ENCODE measurements around the gene ADAM12.

ADAM12 gene, protein sequence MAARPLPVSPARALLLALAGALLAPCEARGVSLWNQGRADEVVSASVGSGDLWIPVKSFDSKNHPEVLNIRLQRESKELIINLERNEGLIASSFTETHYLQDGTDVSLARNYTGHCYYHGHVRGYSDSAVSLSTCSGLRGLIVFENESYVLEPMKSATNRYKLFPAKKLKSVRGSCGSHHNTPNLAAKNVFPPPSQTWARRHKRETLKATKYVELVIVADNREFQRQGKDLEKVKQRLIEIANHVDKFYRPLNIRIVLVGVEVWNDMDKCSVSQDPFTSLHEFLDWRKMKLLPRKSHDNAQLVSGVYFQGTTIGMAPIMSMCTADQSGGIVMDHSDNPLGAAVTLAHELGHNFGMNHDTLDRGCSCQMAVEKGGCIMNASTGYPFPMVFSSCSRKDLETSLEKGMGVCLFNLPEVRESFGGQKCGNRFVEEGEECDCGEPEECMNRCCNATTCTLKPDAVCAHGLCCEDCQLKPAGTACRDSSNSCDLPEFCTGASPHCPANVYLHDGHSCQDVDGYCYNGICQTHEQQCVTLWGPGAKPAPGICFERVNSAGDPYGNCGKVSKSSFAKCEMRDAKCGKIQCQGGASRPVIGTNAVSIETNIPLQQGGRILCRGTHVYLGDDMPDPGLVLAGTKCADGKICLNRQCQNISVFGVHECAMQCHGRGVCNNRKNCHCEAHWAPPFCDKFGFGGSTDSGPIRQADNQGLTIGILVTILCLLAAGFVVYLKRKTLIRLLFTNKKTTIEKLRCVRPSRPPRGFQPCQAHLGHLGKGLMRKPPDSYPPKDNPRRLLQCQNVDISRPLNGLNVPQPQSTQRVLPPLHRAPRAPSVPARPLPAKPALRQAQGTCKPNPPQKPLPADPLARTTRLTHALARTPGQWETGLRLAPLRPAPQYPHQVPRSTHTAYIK

DNA sequence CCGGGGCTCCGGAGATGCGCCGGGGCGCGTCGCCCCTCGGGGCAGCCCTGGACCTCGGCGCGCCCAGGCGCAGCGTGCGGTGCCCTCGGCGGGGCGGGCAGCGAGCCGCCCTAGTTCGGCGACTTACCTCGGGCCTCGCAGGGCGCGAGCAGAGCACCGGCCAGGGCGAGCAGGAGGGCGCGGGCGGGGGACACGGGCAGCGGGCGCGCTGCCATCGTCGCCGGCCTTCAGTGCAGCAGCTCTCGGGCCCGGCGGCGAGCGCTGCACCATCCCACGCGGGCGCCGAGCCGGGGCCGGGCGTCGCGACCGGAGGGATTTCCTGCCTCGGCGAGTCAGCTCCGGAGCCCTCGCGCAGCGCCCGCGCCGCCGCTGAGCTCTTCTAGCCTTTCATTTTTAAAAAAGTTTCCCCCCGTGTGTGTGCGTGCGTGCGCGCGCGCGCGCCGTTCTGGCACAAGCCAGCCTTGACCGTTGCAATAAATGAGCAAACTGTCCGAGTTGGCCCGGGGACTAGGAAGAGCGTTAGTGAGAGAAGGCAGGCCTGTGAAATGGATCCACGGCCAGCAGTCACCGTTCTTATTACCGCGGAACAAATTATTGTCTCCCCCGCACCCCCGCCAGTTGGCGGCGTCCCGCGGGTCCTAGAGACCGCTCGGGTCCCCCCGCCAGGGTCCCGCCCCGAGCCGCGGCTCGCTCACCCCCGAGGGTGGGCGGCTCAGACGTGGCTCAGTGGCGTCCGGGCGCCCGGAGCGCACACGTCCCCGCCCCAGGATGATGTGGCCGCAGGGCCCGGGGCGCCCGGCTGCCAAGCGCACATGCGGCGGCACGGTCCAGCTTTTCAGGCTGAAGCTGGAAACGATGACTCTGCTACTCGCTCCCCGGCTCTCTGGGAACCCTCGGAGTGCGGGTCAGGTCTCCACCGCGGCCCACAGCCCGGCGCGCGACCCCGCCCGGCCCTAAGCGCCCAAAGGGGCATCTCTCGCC lies at the start of gene ADAM12:
TSS of gene ADAM12 (minus strand) at position 547 of the 981 bp plus-strand sequence. CDS start at position 215, 332 bp downstream.
- no peak for FAIRE-seq

DNA sequence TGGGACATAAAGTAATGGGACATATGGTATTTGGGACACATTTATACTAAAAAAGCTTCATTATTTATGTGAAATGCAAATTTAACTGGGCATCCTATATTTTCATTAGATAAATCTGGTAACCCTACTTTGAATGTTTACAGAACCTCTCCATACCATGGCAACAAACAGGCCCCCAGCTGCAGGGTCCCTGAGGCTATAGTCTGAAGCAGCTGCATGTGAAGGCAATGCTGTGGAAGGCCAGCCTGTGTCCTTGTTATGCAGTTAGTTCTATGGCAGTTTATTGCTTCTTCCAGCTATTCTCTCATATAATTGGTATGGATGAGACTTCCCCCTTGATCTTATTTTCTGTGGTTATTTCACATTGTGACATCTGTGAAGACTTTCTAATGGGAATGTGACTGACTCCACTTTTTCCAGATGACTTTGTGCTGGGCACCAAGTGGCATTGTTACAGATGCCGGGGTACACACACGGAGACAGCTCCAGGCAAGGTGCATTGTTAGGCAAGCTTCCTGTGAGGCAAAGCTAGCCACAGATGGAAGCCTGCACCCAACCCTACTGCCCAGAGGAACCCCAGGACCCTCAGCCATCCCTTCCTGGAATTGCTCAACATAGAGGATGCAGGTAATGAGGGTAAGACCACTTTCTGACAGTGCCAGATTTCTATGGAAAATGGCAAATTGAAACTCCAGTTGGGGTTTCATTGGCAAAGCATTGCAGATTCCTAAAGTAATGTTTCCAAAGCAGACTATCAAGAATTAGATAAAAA lies 49.5 kb upstream of the ADAM12 start:
- FAIRE-seq = no peak

DNA sequence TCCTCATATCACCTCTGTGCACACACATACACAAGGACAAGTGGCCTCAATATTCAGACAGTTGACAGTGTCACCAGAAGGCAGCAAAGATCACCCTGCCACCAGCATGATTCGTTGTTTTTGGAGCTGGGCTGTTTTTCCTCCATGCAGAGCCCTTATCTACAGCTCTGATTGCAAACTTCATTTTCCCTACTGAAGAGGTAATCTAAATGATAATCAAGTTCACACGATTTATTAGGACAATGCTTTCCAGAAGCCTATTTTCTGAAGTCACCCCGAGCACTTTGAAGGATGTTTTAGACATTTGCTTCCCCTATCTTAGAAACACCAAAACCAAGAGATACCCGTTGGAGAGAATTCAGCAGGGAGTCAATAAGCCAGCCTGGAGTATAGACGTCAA lies 46.0 kb upstream of the ADAM12 start:
- no peak for FAIRE-seq

DNA sequence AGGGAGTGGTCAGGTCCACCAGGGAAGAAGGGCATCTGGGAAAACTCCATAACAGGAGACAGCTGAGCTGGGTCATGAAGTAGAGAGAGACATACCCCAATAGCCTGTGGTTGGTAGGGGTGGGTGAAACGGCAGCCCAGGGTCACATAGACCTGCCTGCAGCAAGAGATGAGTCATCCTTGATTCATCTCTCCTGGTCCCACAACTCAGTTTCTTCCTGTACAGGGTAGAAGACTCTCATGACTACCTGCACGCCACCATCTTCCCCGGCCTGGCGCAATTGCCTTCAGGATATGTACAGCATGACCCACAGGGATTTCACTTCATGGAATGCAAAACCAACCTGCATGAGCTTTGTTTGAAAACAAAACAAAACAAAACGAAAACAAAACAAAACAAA lies 45.1 kb upstream of the ADAM12 start:
- FAIRE-seq = no peak

DNA sequence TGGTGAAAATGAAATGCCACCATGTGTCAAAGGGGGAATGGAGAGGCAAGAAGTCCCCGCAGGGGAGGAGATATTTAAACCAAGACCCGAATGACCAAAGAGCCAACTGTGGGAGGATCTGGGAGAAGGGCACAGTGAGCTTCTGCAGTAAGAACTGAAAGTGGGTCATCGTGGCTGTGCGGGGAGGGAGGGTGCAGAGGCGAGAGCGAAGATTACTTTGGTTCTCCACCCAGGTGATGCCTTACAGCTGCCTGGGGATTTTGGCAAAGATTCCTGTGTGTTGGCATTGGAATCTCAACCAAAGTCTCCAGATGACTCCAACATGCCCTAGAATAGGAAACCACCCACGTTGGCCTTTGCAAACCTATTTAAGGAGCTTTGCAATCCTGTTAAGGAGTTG lies 44.2 kb upstream of the ADAM12 start:
- no peak for FAIRE-seq

DNA sequence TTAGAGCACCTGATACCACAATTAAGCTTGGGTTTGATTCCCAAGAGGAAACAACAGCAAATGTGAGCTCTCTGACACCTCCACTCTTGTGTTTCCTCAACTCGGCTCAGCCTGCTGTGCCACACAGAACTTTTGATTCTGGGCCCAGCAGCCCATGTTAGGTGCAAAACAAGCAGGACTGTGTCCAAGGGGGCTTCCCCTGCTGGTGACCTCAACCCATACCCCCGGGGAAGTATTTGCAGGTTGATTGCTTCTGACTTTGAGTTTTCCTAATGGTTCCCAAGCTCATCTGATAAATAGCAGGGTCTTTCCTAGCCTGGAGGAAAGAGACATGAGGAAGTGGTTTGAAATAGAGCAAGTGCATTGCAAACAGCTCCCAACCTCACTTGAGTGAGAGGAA lies 43.5 kb upstream of the ADAM12 start:
- FAIRE-seq = no peak

DNA sequence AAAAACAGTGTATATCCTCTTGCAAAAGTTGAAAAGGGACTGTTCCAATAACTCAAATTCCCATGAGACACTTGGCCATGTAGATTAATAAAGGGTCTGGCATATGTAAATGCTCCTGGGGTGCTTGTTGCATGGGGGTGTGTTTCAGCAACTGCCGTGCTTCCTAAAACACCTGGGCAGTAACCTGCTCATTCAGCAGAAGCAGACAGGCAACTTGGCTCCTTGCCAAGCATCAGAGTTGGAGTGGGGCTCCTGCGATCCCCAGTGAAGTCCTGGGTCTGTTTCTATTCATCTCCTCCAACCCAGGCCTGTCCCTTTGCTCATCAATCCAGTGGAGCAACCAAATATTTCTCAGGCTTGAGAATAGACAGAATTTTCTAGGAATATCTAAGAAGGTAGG lies 42.2 kb upstream of the ADAM12 start:
- FAIRE-seq = no peak

DNA sequence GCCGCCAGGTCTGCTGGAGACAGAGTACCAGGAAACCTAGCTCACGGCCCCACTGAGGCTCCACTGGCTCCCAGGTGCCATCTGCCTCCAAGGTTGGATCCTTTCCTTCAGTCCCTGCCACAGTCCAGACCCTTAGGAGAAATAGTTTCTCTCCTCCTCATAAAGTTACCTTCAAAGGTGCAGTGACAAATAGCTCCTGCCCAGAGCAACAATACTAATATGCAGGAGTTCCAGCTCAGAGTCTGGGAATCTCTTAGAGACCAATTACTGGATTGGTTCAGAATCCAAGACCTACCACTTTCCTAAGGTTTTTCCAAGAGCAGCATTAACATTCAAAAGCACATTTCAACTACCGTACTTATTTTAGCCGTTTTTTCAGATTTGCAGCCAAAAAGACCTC lies 41.0 kb upstream of the ADAM12 start:
- FAIRE-seq = no peak

DNA sequence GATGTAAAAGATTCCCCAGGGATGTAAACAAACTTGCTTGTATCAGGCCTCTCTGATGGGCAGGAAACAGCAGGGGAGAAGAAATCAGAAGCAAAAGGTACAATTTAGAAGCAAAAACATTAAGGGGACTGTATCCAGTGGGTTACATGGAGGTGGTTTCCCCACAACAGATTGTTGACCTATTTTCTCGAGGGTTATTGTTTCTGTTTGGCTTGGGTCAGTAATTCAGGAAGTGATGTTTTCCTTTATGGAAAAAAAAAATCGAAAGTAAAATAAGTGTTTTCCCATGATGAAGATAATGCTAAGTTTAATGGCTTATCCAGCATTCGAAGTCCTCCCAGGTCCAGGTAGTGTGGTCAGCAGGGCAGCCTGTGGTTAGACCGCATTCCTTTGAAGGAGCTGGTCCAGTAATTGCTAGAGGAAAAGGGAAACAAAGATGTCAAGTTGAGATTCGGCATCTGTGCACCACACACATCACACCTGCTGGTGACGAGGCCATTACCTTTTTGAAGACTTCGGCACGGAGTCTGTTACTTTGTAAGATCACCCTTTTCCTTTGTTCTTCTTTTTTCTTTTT lies 37.3 kb upstream of the ADAM12 start:
- FAIRE-seq = no peak

DNA sequence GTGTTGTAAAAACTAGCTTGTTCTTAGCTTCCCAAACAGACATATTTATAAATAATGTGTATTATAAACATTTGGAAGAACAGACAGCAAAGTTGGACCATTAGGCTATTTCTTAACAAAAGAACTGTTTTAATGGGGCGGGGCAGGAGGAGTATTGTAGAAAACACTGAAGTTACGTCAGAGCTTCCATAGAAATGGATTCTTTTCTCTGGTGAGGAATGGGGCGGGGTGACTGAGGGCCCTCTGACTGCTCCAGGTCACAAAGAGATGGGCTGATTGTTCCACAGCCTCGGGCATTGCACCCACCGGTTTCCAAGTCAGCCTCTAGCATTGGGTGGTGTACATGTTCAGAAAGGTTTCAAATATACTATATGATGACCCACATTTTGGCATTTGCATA lies 36.8 kb upstream of the ADAM12 start:
- FAIRE-seq = no peak

DNA sequence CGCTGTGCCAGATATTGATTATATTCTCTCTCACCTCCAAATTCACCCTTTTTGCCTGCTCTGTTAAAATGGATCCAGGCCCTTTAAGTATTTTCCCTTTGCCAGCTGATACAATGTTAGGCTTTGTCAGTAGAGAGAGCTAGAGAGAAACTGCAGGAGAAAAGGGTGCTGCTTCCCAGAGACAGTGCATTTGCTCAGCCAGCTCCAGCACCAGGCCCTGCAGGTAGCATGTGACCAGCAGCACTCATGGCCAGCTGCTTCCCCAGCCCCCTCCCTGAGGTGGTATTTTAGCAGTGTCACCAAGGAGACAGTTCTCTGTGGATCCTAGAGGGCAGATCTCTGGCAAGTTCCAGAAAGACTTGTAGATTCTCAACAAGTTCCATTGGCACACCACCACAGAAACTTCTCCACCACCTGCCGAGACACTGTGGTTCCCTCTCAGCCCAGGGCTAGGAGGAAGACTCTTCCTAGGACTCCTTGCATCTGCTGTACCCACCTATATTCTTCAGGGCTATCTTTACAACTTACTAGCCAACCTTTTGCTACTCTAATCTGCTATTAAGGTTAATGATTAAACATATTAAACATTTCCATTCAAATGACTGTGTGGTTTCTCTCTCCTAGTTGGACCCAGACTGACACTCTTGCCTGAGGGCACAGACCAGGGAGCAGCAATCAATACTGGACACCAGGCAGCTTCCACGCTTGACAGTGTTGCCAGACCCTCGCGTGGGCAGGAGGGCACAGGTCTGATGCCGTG lies 35.6 kb upstream of the ADAM12 start:
- FAIRE-seq = no peak

DNA sequence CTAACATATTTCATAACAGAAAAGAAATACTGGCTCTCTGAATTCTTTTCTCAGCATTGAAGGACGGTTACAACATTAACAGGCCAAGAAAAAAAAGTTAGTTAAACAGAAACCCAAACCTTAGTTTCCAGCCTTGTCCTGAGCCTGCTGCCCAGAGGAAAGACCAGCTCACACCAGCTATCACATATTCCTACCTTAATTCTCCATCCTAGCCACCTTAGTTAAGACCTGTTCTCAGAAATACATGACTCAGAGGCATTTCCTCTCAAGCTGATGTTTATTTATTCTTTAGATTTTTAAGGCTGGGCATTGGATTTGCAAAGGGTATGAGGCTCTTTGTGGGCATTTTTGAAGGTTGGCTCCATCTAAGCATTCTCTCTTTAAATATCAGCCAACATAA lies 34.3 kb upstream of the ADAM12 start:
- FAIRE-seq = no peak

DNA sequence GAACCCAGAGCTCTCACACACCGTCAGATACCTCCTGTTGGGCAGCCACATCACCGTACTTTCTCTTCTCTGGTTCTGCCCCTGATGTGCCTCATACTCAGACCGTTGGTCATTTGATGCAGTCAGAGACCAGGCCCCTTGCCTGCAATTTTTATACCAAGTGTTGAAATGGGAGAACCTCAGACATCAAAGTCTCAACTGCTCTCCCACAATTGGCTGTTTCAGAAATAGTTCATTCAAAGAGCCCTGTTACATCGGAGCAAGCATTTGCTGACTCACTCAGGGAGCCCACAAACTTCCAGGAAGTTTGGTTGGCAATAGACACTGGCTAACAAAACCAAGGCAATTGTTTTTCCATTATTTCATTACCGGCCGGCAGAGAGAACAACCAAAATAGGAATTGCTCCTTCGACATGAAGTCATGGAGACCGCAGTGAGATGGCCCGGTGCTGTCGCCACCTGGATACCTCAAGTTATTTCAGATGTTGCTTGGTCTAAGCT lies 33.5 kb upstream of the ADAM12 start:
- FAIRE-seq = no peak

DNA sequence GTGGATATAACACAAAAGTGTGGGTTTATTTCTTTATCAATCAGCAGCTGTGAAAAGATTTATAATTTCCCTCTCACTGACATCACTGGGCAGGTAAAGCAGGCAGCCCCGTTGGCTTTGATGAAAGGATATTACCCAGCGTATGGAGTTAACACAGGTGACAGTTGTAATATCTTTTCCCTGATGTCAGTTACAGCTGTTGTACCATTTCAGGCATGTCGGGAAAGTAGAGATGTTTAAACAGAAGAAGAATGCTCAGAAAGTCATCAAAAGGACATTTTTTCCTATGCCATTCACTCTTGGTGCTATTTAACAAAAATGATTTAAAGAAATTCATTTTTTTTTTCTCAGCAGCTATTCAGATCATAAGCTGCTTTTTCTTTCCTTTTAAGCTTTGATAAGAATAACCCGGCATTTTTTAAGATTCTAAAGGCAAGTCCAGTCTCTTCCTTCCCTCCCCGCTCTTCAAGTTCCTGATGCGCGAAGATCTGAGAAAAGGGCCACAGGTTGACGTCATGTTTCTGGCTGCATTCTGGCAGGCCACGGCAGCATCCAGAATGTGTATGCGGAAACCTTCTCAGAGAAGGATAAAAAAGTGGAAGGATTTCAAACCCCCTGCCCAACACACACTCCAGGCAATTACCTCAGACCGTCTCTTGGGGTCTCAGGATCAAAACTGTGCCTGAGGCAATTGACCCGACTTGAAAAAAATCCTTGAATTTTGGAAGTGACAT lies 32.5 kb upstream of the ADAM12 start:
- no peak for FAIRE-seq

DNA sequence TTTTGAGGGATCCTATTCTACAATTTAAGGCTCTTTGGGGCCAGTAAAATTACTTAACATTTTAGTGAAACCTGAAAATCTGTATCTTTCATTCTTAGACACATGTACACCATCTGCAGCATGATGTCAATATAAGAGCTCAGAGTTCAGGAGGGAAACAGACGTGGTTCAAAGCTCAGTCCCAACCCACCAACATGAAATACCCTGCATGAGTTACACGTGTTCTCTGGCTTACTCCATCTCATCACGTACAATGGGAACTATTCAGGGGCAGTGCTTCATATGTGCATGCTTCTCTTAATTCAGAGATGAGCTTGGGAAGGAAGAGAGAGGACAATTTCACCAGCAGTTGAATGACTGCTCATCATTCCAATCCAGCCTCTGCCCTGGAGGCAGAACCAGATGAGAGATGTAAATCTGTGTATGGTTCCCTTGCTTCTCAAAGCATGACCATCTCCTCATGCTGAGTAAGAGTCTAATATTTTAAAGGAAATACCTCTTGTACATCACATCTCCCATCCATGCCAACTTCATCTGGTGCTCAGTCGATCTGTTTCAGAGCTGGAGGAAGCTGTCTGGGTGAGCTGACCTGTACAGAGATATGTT lies 29.0 kb upstream of the ADAM12 start:
- FAIRE-seq = no peak

DNA sequence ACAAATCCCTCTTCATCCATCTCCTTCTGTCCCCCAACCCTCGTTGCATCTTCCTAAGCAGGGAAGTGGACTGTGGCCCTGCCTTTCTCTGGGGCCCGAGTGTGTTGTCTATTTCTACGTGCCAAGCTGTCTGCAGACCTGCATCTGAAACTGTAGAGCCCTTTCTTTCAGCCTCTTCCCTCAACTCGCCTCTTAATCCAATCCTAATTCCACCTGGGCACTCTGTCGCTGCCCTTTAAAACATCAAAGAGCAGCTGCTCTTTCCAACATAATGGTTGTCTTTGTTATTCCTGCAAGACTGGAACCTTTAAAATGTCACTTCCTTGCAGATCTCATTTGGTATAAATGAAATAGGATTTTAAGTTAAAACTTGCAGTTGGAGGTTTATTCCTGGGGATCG lies 21.5 kb upstream of the ADAM12 start:
- FAIRE-seq = no peak

DNA sequence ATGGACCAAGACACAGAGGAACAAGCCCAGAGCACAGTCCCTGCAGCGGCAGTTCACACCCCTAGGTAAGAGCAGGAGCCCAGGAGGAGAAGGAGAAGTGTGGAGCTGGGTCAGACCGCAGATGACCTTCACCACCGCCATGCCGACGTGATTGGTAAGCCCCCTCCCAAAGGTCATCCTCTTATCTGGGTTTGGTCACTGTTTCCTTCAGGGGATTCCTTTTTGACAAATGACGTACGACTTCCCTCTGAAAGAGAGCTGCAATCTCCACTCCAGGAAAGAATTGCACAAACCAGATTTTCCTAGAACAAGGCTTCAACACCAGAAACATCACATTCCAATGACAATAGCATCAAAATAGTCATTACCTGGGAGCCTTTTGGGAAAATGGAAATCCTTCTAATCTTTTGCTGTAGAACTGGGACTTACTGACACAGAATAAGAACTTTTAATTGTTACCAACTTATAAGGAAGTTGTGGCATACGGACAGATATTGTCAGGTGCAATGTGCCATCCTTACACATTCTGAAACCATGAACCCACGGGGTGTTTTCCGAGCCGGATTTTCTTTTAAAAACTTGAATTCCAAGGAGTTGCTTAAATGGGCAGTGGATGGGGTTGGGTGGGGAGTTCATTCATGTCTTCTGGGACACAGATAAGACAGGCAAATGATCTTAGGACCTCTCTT lies 20.8 kb upstream of the ADAM12 start:
- FAIRE-seq = no peak

DNA sequence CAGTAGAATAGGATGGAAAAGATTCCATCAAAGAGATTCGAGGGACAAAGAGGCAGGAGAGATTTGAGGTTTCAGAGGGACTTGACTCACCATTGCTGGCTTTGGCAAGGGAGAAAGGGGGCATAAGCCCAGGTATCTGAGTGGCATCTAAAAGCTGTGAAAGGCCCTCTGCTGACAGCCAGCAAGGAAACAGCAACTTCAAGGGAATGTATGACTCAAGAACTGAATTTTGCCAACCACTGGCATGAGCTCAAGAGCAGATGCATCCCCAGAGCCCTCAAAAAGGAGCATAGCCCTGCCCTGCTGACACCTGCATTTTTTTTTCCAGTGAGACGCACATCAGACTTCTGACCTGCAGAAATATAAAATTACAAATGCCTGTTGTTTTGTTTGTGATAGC lies 19.6 kb upstream of the ADAM12 start:
- no peak for FAIRE-seq

DNA sequence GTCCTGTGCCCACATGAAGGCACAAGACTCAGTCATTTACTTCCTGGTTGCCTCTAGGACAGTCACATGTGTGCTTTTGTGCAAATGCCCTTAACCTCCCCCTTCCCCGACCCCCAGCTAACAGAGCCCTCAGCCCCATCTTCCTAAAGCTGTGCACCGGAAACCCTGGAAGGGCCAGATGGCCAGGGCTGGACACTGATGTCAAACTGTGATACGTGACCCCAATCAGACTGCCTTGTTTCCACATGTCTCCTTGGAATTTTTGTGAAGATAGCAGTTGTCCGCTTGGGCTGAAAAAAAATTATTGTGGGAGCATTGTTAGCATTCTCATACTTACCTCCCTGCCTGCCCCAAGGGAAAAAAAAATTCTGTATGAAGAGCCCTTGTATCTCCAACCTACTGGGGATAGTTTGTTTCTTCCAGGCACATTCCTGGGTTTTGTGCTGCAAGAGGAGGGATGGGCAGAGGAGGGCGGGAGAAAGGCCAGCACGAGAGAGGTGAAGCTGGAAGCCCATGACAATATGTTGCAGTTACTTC lies 17.0 kb upstream of the ADAM12 start:
- FAIRE-seq = no peak
